Forelimb muscle (tissue), 1 donor: ENCODE results near the gene BTBD17. TPM values are rescaled to one million over a fixed set of nuclear protein-coding genes. Genes with fewer than 3 reads are reported as not detected.

Experiments
- DNase-seq: peaks from one replicate; pipeline ENCODE4 v3.0.0-alpha.2; 2013; ENCODE audit warnings: low read depth
- polyA plus RNA-seq: library from polyadenylated mRNA; unstranded; fragments of 120-200 nt; gene quantifications from one replicate; pipeline ENCODE4 v1.2.1, GENCODE V29; 2013; ENCODE audit not compliant: insufficient read length

Gene BTBD17
- polyA plus RNA-seq, 1 donor: 0.25 TPM

DNA sequence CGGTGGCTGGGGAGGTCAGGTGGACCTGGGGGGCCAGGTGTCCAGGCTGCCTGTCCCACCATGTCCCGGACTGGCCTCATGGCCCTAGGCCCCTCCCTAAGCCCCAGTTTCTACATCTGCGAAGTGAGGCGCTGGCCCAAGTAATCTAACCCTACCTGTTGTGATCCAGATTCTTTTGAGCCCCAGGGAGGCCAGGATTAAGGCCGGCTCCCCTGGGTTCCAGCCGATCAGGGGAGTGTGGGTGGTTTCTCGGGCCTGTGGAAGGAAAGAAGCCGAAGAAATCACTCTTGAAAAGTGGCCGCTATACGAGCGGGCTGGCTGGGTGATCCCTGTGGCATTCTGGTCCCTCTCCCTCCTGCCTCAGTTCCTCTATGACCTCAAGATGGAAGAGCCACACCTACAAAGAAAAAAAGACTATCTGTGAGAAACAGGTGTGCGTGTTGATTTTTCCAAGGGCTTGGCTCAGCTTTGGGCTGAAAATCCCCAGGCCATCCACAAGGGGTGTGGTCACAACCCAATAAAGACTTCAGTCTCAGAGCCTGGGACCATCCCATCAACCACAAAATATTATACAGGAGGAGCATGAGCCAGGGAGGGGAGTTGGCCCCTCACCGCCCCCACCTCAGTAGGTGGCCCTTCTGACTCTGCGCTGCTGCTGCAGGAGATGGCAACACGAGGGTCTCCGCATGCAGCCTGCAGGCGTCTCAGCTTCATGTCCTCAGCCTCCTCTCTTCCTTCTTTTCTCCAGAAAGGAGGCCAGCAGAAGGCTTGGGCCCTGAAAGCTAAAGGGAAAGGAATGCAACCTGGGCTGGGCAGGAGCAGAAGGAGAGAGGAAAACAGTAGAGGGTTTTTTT, 25.9 kb upstream of the BTBD17 start:
- no peak for DNase-seq

DNA sequence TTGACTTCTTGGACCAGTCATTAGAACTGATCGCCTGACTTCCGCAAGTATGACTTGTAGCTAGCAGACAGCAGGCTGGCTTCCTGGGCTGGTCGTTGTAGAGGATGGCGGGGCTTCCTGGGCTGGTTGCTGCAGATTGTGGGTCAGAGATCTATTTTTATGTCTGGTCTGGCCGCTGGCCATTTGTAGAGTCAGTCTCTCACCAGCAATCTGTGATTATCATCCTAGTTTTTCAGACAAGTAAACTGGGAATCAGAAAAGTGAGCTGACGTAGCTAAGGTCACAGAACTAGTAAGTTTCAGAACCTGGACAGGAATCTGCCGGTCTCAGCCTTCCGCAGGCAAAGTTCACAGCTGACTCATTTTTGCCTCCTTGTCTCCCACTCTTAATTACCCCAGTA, 24.7 kb upstream of the BTBD17 start:
- DNase-seq: no peak

DNA sequence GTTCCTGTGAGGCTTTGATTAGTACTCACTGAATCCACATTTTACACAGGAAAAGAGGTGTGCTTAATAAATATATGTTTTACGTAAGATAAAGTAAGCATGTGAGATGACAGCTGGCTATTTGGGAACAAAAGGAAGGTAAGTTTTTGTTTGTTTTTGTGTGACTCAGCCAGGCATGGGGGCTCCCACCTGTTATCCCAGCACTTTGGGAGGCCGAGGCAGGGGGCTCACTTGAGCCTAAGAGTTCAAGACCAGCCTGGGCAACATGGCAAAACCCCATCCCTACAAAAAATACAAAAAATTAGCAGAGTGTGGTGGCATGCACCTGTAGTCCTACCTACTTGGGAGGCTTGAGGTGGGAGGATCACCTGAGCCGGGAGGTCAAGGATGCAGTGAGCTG, 23.5 kb upstream of the BTBD17 start:
- no peak for DNase-seq

DNA sequence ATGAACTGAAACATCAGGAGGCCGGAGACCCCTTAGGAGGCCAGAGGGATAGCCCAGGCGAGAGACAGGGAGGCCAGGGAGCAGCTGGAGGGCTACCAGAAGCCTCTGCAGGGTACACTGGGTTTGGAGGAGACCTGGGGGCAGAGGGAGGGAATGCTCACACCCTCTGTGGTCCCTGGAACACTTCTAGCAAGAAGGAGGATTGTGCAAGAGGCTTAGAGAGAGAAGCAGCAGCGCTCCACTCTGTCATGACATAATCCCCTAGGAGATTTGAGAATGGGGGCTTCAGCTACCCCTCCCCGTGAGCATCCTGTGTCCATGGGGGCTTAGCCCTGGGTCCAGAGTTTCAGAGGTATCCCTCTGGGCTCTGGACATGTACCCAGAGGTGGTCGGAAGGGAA, 21.5 kb upstream of the BTBD17 start:
- DNase-seq: no peak

DNA sequence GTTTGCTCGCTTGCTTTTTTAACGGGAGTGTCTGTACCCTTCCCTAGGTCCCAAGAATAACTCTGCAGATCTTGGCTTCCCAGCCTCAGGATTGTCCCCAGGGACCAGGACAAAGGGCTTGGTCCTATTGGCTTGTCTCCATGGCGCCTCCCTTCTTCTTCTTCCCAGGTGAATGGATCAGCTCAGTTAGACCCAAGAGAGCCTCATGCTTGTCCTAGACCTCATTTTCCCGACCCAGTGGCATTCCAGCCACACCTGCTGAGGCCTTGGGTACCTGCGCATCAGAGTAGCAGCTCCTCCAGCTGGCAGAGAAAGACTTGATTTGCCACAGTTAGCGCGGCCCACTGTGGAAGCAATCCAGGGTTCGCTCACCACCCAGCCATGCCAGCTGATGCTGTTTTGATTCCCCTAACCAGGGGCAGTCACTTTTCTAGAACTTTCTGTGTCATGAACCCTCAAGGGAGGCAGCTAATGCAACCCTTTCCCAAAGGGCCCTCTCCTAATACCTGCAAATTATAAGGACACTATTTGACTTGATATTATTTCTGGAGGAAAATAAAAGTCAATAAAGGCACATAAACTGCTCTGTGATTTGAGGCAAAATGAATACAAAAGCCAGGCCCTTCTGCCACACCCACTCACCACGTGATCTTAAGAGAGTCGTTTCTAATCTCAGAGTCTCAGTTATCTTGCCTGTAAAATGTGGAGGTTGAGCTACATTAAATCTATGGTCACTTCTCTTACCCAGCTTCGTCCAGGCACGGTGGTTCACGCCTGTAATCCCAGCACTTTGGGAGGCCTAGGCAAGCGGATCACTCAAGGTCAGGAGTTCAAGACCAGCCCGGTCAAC, 19.5 kb upstream of the BTBD17 start:
- DNase-seq: no peak

DNA sequence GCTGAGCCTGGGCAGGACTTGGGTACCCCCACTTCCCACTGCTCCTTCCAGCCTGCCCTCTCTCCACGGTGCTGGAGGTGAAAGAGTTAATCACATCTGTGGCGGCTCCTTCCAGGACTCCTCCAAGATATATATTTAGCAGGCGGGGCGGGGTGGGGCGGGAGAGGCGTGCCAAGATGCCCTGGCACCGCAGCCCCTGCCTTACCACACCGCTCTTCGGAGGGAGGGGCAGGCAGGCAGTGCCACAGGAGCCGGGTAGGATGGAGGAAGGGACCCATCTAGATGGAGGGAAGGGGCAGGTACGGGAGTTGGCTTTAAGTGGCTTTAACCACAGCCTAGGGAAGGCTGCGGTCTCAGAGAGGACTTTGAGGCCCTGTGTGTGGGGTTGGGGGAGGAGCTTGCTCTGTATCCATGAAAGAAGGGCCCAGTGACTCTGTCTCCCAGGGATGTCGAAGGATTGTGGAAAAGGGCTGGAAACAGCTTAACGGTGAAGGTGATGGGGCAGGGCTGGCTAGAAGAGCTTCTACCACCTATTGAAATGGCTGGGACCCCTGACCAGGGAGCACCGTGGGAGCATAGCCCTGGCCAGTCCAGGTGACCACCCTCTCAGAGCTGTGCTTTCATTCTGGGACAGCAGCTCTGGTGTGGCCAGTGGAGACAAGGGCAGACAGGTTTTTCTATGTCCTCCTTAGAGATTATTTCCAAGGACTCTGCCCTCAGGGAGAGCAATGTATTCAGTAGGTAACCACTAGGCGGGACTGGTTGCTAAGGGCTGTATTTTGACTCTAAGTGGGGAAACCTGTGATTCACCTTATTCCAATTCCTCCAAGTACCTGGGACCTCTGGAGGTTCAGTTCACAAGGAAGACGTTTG, 18.7 kb upstream of the BTBD17 start:
- DNase-seq: no peak

DNA sequence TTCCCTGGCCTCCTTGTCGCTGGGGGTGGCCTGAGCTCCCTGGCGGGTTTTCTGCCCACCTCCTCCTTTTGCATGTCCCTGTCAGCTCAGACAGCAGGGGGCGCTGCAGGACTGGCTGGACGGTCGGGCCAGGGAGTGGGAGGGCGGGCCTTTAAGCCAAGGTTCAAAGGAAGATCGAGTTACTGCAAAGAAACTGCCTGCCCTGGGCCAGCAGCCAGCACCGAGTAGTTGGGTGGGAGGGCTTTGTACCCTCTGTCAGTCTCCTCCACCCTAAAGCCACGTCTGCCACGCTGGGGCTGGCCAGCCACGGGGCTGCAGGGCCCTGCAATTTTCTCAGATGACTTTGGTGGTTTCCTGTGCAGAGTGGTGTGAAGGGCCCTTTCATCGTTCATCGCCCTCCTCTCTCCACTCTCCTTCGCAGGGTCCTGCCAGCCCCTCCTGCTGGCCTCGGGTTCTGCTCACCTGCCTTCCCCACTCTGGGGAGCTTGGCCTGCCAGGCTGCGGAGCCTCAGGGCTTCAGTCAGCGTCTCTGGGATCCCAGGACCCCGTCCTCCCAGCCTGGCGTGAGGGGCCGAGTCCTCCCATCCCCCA, 17.9 kb upstream of the BTBD17 start:
- DNase-seq: peak; percentile 41

DNA sequence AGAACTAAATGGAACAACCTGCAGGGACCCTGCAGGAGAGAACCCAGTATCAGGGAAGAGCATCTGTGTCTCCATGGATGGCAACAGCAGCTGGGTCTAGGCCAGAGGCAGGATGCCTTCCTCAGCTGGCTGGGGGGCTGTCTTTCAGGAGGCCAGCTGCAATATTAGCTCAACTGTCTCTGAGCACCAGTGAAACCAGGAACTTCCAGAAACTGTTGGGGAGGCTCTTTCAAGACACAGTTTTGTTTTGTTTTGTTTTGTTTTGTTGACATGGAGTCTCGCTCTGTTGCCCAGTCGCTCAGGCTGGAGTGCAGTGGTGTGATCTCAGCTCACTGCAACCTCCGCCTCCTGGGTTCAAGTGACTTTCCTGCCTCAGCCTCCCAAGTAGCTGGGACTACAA, 13.2 kb upstream of the BTBD17 start:
- DNase-seq: no peak

DNA sequence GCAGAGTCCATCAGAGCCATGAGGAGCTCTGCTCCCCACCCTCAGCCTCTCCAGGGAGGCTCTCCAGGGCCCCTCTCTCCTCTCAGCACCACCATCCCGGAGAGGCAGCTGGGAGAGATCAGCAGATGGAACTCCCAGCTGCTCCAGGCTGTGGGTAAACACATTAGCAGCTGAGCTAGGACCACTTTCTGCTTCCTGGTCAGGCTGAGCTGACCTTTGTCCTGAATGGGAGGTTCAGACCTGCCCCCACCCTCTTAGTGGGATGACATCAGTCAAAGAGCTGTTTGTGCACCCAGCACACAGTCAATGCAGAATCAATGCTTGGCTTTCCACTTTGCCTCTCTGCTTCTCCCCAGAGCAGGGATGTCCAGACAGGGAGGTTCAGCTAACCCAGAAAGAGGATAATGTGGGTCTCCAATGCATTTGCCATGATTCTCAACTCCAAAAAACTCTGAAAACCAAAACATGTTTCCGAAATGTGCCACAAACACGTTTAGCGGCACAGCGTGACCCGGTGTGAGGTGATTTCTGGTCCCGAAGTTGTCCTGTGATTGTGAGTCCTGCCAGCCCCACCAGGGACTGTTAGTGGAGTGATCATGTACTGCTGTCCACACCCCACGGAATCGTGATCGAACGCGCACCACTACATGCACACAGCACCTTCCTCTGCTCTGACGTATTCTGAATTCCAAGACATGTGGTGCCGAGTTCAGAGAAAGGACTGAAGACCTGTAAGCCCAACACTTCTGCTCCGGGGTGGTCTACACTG, 12.4 kb upstream of the BTBD17 start:
- no peak for DNase-seq

DNA sequence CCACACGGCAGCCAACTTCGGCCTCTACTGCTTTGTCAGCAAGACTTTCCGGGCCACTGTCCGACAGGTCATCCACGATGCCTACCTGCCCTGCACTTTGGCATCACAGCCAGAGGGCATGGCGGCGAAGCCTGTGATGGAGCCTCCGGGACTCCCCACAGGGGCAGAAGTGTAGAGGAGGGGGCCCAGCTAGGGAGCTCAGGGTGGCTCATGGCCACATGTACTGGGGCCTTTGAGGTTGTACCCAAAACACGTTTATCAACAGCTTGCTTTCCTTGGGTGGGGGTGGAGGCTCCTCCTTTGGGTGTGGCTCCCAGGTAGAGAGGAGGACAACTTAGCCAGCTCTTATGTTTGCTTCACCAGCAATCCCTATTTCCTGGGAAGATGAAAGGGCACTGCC, 10.8 kb upstream of the BTBD17 start:
- no peak for DNase-seq

DNA sequence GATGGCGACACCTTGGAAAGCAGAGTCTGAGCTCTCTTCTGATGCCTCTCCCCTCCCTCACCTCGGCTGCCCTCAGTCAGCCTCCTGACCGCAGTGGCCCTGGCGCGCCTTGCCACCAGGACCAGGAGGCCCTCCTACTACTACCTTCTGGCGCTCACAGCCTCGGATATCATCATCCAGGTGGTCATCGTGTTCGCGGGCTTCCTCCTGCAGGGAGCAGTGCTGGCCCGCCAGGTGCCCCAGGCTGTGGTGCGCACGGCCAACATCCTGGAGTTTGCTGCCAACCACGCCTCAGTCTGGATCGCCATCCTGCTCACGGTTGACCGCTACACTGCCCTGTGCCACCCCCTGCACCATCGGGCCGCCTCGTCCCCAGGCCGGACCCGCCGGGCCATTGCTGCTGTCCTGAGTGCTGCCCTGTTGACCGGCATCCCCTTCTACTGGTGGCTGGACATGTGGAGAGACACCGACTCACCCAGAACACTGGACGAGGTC, 10.0 kb upstream of the BTBD17 start:
- DNase-seq: no peak

DNA sequence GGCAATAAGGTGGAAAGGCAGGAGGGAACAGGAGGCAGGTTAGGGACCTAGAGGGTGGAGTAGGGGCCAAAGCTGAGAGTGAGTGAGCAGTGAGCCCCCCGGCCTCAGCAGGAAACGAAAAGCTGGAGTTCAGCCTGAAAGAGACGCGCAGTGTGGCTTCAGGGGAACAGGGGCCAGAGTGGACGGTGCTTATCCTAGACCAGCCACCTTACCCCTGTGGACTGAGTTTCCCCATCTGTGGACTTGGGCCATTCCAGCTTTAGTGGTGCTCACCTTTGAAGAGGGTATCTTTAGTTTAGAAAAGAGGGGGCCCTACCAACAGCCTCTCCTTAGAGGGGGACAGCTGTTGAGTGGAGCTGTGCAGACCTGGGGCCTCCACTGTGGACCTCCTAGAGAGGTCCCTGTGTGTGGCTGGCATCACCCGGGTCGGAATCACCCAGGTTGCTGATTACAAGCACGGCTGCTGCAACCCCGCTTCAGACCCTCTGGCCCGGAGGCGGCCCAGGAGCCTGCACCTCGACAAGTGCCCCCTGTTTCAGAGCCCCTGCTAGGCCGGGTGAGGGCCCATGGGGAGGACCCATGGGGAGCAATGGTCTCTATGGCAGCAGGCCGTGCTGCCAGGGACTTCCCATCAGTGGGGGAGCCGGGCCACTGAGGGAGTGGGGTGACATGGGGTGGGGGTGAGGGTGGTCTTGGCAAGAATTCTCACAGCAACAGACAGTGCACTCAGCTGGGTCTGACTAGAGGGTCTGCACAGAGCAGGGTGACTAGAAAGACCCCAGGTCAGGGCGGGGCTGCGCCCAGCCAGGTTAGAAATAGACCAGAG, 8.2 kb upstream of the BTBD17 start:
- DNase-seq: no peak

DNA sequence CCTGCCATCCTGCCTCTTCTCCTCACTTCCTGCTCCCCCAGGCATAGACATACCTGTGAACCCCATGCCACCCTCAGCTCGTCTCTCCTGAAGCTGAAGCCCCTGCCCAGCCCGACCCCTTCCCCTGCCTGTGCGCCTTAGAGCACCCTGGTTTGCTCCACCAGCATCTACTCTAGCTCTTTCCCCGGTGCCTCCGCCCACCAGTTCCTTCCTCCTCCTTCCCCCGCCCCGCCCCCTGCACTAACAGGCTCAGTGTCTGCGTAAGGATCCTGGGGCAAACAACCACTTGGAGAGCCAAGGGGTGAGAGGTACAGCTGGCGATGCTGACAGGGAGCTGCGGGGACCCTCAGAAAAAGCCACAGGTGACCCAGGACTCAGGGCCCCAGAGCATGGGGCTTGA, 7.6 kb upstream of the BTBD17 start:
- no peak for DNase-seq

DNA sequence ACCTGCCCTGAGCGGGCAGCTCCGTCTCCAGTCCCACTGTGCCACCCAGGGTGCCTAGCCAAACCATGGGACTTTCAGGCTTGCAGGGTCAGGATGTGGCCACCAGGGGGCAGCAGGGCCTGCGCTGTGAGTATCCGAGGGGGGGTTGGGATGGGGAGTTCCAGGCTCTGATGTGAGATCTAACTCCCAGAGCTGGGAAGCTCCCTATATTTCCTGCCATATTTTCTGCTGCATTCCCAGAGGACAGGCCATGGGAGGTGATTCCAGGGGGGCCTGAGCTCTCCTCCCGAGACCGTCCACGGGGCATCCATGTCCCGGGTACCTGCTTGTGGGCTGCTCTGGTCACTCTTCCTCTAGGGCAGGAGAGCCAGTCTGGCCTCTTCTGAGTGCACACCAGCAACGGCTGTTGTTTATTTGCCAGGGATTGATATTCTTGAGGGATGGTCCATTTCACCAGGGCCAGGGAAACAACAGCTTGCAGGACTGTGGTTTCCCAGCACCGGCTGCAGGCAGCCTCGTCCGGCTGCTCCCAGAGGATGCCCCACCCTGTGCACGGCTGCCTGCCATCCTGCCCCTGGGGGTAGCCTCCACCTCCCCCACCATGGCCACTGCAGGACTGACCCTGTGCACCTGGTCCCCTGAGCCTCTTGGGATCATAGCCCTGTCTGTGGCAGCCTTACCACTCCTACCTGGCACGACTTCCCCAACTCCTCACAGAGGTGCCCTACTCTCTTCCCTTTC, 6.8 kb upstream of the BTBD17 start:
- no peak for DNase-seq

DNA sequence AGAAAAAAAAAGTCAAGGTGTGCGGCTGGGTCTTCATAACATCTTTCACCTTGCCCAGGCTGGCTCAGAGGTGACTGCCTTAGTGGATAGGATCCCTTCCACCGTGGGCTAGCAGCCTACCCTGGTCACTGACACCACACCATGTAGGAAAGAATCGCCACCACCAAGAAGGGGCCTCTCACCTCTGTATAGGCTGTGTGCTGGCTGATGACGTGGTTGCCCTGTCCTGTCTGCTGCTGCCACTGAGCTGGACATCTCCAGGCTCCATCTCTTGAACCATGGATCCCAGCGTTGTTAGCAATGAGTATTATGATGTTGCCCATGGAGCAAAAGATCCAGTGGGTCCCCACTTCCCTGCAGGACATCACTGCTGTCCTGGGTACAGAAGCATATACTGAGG, 5.5 kb upstream of the BTBD17 start, which contains the start of gene GPR142:
Gene GPR142, plus strand, starts transcription at position 301 of the 400 bp plus-strand sequence. CDS start 2,035 bp downstream, outside the sequence.
- no peak for DNase-seq

DNA sequence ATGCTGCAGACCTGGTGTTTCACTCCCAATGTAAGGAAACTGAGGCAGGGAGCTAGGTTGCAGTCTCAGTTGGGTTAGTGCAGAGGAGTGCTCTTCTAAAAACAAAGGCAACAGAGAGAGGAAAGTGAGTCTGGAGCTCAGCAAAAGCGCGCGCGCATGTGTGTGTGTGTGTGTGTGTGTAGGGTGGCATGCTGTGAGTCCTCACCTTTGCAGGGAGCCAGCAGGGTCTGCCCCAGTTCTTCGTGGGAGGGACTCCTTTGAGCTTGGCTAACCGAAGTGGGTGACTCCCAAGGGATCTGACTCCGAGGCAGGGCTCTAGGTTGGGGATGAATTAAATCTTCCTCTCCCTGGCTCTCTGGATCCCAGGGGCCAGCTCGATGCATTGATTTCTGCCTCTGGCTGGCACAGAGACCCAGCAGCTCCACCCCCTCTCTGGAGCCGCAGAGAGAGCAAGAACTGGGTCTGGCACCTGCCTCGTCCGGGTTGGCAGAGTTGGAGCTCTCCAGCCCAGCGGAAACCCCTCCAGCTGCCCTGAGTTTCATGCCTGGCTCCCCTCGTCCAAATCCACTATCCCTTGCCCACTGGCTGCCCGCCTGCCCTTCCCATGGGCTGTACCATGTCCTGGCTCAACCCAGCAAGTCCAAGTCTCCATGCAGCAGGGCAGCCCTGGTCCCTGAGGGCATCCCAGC, 1.3 kb upstream of the BTBD17 start:
- no peak for DNase-seq

DNA sequence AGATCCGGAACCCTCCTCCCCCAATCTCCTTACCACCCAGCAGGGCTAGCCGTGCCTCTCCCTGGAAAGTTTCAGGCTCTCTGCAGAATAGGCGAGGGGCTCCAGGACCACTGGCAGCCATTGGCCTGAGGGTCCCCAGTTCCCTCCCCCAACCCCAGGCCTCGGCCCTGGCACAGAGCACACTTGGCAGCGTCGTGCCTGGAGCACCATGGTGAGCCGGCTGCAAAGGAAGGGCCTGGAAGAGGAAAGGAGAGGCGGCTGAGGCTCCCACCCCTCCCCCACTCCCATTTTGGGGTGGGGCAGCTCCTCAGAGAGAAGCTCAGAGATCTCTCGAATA, 369 bp upstream of the BTBD17 start:
- DNase-seq: no peak

DNA sequence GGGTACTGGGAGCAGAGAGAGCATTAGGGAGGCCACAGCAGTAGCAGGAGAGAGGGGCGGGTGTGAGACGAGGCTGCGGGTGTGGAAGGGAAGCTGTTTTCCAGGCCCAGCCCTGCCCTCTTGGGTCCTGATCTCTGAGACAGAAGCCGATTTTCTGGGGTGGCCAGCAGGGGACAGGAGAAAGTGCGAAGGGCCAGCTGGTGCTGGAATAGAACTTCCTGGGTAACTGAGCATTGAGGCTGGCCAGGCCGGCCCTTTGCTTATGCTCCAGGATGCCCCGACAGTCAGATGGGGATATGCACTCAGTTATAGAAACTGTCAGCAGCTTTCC, 804 bp downstream of the BTBD17 start:
- no peak for DNase-seq

DNA sequence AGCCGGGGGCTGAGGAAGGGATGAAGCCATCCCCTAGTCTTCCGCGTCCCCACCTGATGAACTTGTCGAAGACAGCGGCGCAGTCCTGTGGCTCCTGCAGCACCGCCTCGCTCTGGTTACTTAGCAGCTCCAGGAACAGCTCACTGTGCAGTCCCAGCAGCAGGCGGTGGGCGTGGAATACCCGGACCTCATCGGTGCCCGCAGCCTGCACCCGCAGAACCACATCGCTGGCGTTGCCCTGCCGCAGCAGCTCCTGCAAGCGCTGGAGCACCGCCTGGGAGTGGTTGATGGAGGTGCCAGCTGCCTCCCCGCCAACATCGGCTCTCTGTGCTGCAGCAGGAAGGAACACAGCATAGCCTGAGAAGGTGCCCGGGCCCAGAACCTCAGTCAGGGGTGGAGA, 1.8 kb downstream of the BTBD17 start:
- DNase-seq: no peak
